ENCODE results near the gene DPEP2.

GRCh38 chr16:67946966-67947558, 52.2 kb downstream of the DPEP2 start:
- TF ChIP-seq CTCF (IDR thresholded peaks at IDR 0.05), result no peak
- TF ChIP-seq POLR2A (IDR thresholded peaks at IDR 0.05), result no peak
